ENCODE measurements around the gene HSDL1.

DNA sequence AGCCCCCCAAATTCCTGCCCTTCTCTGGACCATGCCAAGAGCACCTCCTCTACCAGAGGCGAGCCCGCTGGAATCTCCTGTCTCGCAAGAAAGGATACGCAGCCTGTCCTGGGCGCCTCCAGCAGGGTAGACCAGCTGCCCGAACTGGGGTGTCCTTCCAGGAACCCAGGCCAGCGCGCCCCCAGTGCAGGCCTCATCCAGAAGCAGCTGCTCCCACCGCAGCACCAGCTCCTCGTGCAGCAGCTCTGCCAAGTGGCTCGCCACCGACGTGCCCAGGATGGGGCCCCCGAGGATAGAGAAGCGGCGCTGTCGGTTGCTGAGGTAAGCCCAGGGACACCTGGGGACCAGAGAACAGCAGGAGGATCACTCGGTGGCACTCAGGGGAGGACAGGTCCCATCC, 37.1 kb upstream of the HSDL1 start:
- TF ChIP-seq POLR2AphosphoS5 (IDR thresholded peaks at IDR 0.05) = no peak
- TF ChIP-seq, protein P1, sequence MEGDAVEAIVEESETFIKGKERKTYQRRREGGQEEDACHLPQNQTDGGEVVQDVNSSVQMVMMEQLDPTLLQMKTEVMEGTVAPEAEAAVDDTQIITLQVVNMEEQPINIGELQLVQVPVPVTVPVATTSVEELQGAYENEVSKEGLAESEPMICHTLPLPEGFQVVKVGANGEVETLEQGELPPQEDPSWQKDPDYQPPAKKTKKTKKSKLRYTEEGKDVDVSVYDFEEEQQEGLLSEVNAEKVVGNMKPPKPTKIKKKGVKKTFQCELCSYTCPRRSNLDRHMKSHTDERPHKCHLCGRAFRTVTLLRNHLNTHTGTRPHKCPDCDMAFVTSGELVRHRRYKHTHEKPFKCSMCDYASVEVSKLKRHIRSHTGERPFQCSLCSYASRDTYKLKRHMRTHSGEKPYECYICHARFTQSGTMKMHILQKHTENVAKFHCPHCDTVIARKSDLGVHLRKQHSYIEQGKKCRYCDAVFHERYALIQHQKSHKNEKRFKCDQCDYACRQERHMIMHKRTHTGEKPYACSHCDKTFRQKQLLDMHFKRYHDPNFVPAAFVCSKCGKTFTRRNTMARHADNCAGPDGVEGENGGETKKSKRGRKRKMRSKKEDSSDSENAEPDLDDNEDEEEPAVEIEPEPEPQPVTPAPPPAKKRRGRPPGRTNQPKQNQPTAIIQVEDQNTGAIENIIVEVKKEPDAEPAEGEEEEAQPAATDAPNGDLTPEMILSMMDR (IDR thresholded peaks at IDR 0.05) = no peak
- no peak for TF ChIP-seq POLR2A (IDR thresholded peaks at IDR 0.05)
- no peak for TF ChIP-seq EP300 (IDR thresholded peaks at IDR 0.05)
